H9 (cell line): ENCODE data around the gene CAB39L. TPM values are rescaled to one million over a fixed set of nuclear protein-coding genes. Genes with fewer than 3 reads are reported as not detected.

Experiments
- DNase-seq: peaks from one replicate; pipeline ENCODE4 v3.0.0-alpha.2; 2017
- H2AFZ ChIP-seq: one replicate; pipeline ENCODE4 v1.6.1; 2013; ENCODE audit warnings: mild to moderate bottlenecking, low read length, control low read depth, moderate library complexity
- H2AK5ac ChIP-seq: 2 replicates; pipeline ENCODE4 v1.6.1; 2013; ENCODE audit warnings: low read length, control low read depth, mixed read lengths; ENCODE audit not compliant: insufficient read length
- H2BK120ac ChIP-seq: one replicate; pipeline ENCODE4 v1.6.1; 2013; ENCODE audit warnings: low read depth, mild to moderate bottlenecking, low read length, control low read depth, inconsistent platforms; ENCODE audit not compliant: poor library complexity, severe bottlenecking
- H2BK12ac ChIP-seq: 2 replicates; pipeline ENCODE4 v1.6.1; 2013; ENCODE audit warnings: low read length, control low read depth, mixed read lengths, low read depth; ENCODE audit not compliant: insufficient read length
- H2BK15ac ChIP-seq: 2 replicates; pipeline ENCODE4 v1.6.1; 2013; ENCODE audit warnings: low read depth, low read length, control low read depth
- H2BK20ac ChIP-seq: one replicate; pipeline ENCODE4 v1.6.1; 2013; ENCODE audit warnings: low read depth, mild to moderate bottlenecking, low read length, control low read depth, inconsistent platforms; ENCODE audit not compliant: poor library complexity, severe bottlenecking
- H2BK5ac ChIP-seq: 2 replicates; pipeline ENCODE4 v1.6.1; 2013; ENCODE audit warnings: low read length, control low read depth, mixed read lengths; ENCODE audit not compliant: insufficient read length
- H3K14ac ChIP-seq: 2 replicates; pipeline ENCODE4 v1.6.1; 2013; ENCODE audit warnings: low read length, control low read depth; ENCODE audit not compliant: insufficient read depth
- H3K18ac ChIP-seq: 2 replicates; pipeline ENCODE4 v1.6.1; 2013; ENCODE audit warnings: low read depth, mild to moderate bottlenecking, mixed read lengths, low read length, control low read depth; ENCODE audit not compliant: insufficient read length
- H3K23ac ChIP-seq: 2 replicates; pipeline ENCODE4 v1.6.1; 2013; ENCODE audit warnings: low read length, control low read depth, mixed read lengths, low read depth; ENCODE audit not compliant: insufficient read length
- H3K23me2 ChIP-seq: 2 replicates; pipeline ENCODE4 v1.6.1; 2013; ENCODE audit warnings: low read depth, mild to moderate bottlenecking, mixed read lengths, low read length, control low read depth; ENCODE audit not compliant: insufficient read length, poor library complexity, severe bottlenecking
- H3K27ac ChIP-seq: 2 replicates; pipeline ENCODE4 v1.5.1; 2013; ENCODE audit warnings: low read length, control low read depth, mixed read lengths, low read depth; ENCODE audit not compliant: insufficient read length
- H3K27me3 ChIP-seq: 2 replicates; pipeline ENCODE4 v1.6.1; 2013; ENCODE audit warnings: low read length, control low read depth, inconsistent platforms; ENCODE audit not compliant: insufficient read depth
- H3K4ac ChIP-seq: 2 replicates; pipeline ENCODE4 v1.6.1; 2013; ENCODE audit warnings: low read depth, mild to moderate bottlenecking, control low read depth, inconsistent platforms, low read length, moderate library complexity
- H3K4me1 ChIP-seq: 2 replicates; pipeline ENCODE4 v1.6.1; 2013; ENCODE audit warnings: low read length, control low read depth, inconsistent platforms; ENCODE audit not compliant: insufficient read depth
- H3K4me2 ChIP-seq: 2 replicates; pipeline ENCODE4 v1.6.1; 2013; ENCODE audit warnings: low read length, control low read depth, mixed read lengths; ENCODE audit not compliant: insufficient read length, insufficient read depth
- H3K56ac ChIP-seq: 2 replicates; pipeline ENCODE4 v1.6.1; 2013; ENCODE audit warnings: low read depth, mild to moderate bottlenecking, mixed read lengths, low read length, control low read depth; ENCODE audit not compliant: insufficient read length
- H3K79me1 ChIP-seq: 2 replicates; pipeline ENCODE4 v1.6.1; 2013; ENCODE audit warnings: low read depth, mild to moderate bottlenecking, moderate library complexity, low read length, control low read depth, inconsistent platforms; ENCODE audit not compliant: insufficient read depth, poor library complexity, severe bottlenecking
- H3K79me2 ChIP-seq: 2 replicates; pipeline ENCODE4 v1.6.1; 2013; ENCODE audit warnings: low read length, control low read depth, inconsistent platforms; ENCODE audit not compliant: insufficient read depth
- H3K9ac ChIP-seq: 2 replicates; pipeline ENCODE4 v1.6.1; 2013; ENCODE audit warnings: low read length, control low read depth, mixed read lengths; ENCODE audit not compliant: insufficient read length; ENCODE audit errors: extremely low read depth
- H3K9me3 ChIP-seq: one replicate; pipeline ENCODE4 v1.6.1; 2013; ENCODE audit warnings: low read depth, low read length, inconsistent platforms; ENCODE audit not compliant: control insufficient read depth
- H3T11ph ChIP-seq: one replicate; pipeline ENCODE4 v1.6.1; 2013; ENCODE audit warnings: mild to moderate bottlenecking, low read length, control low read depth, inconsistent platforms
- H4K20me1 ChIP-seq: one replicate; pipeline ENCODE4 v1.6.1; 2013; ENCODE audit not compliant: control insufficient read depth, insufficient read length, insufficient read depth
- H4K5ac ChIP-seq: 2 replicates; pipeline ENCODE4 v1.6.1; 2013; ENCODE audit warnings: low read depth, mild to moderate bottlenecking, mixed read lengths, low read length, control low read depth; ENCODE audit not compliant: insufficient read length
- H4K8ac ChIP-seq: replicated peaks from 2 replicates; pipeline ENCODE4 v1.6.1; 2013; ENCODE audit warnings: low read length, control low read depth, mixed read lengths, low read depth; ENCODE audit not compliant: insufficient read length
- H4K91ac ChIP-seq: 2 replicates; pipeline ENCODE4 v1.6.1; 2013; ENCODE audit warnings: low read depth, mild to moderate bottlenecking, moderate library complexity, mixed read lengths, low read length, control low read depth; ENCODE audit not compliant: insufficient read length
- H3K27ac Mint-ChIP-seq, 3 experiments: 2 replicates in 2 of 3; 3 replicates in 1 of 3; pipeline ENCODE4 v1.8.0; 2020 to 2021; ENCODE audit warnings: mixed read lengths in 3 of 3, mild to moderate bottlenecking in 1 of 3, moderate library complexity in 1 of 3
- H3K27me3 Mint-ChIP-seq: 2 replicates; pipeline ENCODE4 v1.8.0; 2021; ENCODE audit warnings: low read depth, mild to moderate bottlenecking, moderate library complexity, mixed read lengths
- H3K36me3 Mint-ChIP-seq, 3 experiments: 2 replicates in 2 of 3; 3 replicates in 1 of 3; pipeline ENCODE4 v1.8.0; 2020 to 2021; ENCODE audit warnings: low read depth in 3 of 3, mixed read lengths in 3 of 3; ENCODE audit not compliant: insufficient read depth in 1 of 3
- H3K4me1 Mint-ChIP-seq, 2 experiments: 2 replicates each; pipeline ENCODE4 v1.8.0; 2020; ENCODE audit warnings: mixed read lengths in 2 of 2
- H3K4me3 Mint-ChIP-seq, 2 experiments: 2 replicates in 1 of 2; 3 replicates in 1 of 2; pipeline ENCODE4 v1.8.0; 2020 to 2021; ENCODE audit warnings: mild to moderate bottlenecking in 2 of 2, mixed read lengths in 2 of 2, moderate library complexity in 1 of 2
- H3K9me3 Mint-ChIP-seq, 2 experiments: 2 replicates in 1 of 2; 3 replicates in 1 of 2; pipeline ENCODE4 v1.8.0; 2020; ENCODE audit warnings: mild to moderate bottlenecking in 2 of 2, mixed read lengths in 2 of 2, moderate library complexity in 1 of 2
- WGBS: extraction: QIAGEN DNeasy Blood & Tissue Kit; methylation state at CpG from one replicate; pipeline ENCODE4 v1.1.7; 2013; ENCODE audit warnings: missing lambda C conversion rate, low lambda C conversion rate, mixed read lengths; ENCODE audit not compliant: insufficient read length; ENCODE audit errors: extremely low coverage; 5-methylcytosine and 5-hydroxymethylcytosine counted together
- total RNA-seq: library from RNA; stranded (reverse); gene quantifications from 2 replicates; pipeline ENCODE4 v1.2.1, GENCODE V29; 2021
- TF ChIP-seq, protein P1 (sequence below): fragments of 200-600 bp; sonication (generic); conservative IDR thresholded peaks from 3 replicates; pipeline ENCODE4 v1.8.0; 2021; ENCODE audit warnings: antibody characterized with exemption, mild to moderate bottlenecking

Gene CAB39L
- total RNA-seq, 1 experiment from 2014 or later: 6.0 TPM

DNA sequence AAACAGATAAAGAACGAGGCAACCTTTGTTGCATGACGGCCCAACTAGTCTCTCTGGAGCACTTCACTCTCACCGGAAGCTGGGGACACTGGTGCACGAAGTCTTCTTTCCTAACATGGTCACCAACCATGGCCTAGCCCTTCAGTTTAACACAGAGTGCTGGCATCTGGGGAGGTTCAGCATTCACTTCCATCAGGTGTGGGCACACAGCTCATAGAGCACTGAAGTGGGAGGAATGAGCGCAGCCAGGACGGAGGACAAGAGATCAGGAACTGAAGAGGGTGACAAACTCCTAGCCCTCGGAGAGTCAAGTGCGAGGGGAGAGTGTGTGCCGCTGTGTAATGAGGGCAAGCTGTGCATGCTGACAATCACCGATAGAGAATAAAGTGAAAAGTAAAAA lies 103.7 kb downstream of the CAB39L start:
- no peaks in the 10 kb centered on the region for H3K9me3 Mint-ChIP-seq

More for the DNA sequence above, 103.7 kb downstream of the CAB39L start:
- Histone ChIP-seq H3T11ph (no peak overlapping the region), H3K9me3 (no peaks in the 10 kb centered on the region), H2BK5ac (no peak overlapping the region), H2BK120ac (no peak overlapping the region), H4K20me1 (no peaks in the 10 kb centered on the region), H3K4ac (no peak overlapping the region), H3K23ac (no peak overlapping the region), H4K8ac (no peak overlapping the region), H2AK5ac (no peak overlapping the region), H3K4me1 (no peaks in the 10 kb centered on the region), H2AFZ (no peak overlapping the region), H3K14ac (no peak overlapping the region), H2BK12ac (no peak overlapping the region), H3K27ac (no peak overlapping the region), H3K9ac (no peak overlapping the region), H3K56ac (no peak overlapping the region), H4K91ac (no peak overlapping the region), H3K18ac (no peak overlapping the region), H3K79me2 (no peaks in the 10 kb centered on the region), H3K4me2 (no peak overlapping the region), H2BK15ac (no peak overlapping the region), H2BK20ac (no peak overlapping the region), H3K23me2 (no peaks in the 10 kb centered on the region), H4K5ac (no peak overlapping the region), H3K79me1 (no peaks in the 10 kb centered on the region), H3K27me3 (no peaks in the 10 kb centered on the region)
- H3K4me1 Mint-ChIP-seq: peaks cover 4 to 6% of the 10 kb centered on the region in 2 experiments; a peak in 3 of 4 replicates
- H3K27me3 Mint-ChIP-seq: no peaks in the 10 kb centered on the region
- no peaks in the 10 kb centered on the region for H3K36me3 Mint-ChIP-seq
- H3K27ac Mint-ChIP-seq: peak overlapping the region in 1 of 3 experiments; percentile 4; a peak in 1 of 7 replicates
- no peak for DNase-seq
- TF ChIP-seq, protein P1, sequence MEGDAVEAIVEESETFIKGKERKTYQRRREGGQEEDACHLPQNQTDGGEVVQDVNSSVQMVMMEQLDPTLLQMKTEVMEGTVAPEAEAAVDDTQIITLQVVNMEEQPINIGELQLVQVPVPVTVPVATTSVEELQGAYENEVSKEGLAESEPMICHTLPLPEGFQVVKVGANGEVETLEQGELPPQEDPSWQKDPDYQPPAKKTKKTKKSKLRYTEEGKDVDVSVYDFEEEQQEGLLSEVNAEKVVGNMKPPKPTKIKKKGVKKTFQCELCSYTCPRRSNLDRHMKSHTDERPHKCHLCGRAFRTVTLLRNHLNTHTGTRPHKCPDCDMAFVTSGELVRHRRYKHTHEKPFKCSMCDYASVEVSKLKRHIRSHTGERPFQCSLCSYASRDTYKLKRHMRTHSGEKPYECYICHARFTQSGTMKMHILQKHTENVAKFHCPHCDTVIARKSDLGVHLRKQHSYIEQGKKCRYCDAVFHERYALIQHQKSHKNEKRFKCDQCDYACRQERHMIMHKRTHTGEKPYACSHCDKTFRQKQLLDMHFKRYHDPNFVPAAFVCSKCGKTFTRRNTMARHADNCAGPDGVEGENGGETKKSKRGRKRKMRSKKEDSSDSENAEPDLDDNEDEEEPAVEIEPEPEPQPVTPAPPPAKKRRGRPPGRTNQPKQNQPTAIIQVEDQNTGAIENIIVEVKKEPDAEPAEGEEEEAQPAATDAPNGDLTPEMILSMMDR: no peak
- no peak overlapping the region for H3K4me3 Mint-ChIP-seq
- WGBS: no CpG with 5 or more reads among the region's 10 CpGs
